GM12892 (cell line): Measurements from ENCODE around the gene LHX4.

Experiments used
- POLR2A ChIP-seq: IDR thresholded peaks from 2 replicates; pipeline ENCODE4 v1.6.1; 2011; ENCODE audit warnings: low read depth, low read length, control low read depth
- POLR2AphosphoS5 ChIP-seq: IDR thresholded peaks from 2 replicates; pipeline ENCODE4 v1.6.1; 2011; ENCODE audit warnings: low read depth, low read length, control low read depth
- TAF1 ChIP-seq: IDR thresholded peaks from 2 replicates; pipeline ENCODE4 v1.6.1; 2011; ENCODE audit warnings: low read depth, mild to moderate bottlenecking, control low read depth, low read length, borderline replicate concordance

GRCh38 chr1:180185281-180185680 lies 44.8 kb upstream of the LHX4 start:
- no peak for TF ChIP-seq POLR2A
- TF ChIP-seq POLR2AphosphoS5: no peak
- TF ChIP-seq TAF1: no peak
